ENCODE data around the gene AGFG2. TPM values are rescaled to one million over a fixed set of nuclear protein-coding genes. Genes with fewer than 3 reads are reported as not detected.

Gene AGFG2
- total and polyA plus RNA-seq, 2 of the 4 experiments (the other 2 are of a cell fraction): 3.0 to 10.0 TPM

GRCh38 chr7:100545360-100546128, 6.5 kb downstream of the AGFG2 start (continued):
- TF ChIP-seq CEBPB (IDR thresholded peaks at IDR 0.05; ENCODE audit: low read depth, low read length) (no peak), CHD1 (IDR thresholded peaks at IDR 0.05; ENCODE audit: low read depth, low read length) (no peak), MAFK (IDR thresholded peaks at IDR 0.05; ENCODE audit: low read depth, low read length) (no peak)

GRCh38 chr7:100546129-100546925, 7.3 kb downstream of the AGFG2 start:
- 0 out of 2 replicates have a peak, but pooled peaks have one; percentile 29 for TF ChIP-seq BHLHE40 (IDR thresholded peaks at IDR 0.05; ENCODE audit: low read depth, low read length)
- TF ChIP-seq MAFK (IDR thresholded peaks at IDR 0.05; ENCODE audit: low read depth, low read length): no peak
- no peak for TF ChIP-seq SMC3 (IDR thresholded peaks at IDR 0.05; ENCODE audit: low read depth, low read length)
- TF ChIP-seq, protein P1, sequence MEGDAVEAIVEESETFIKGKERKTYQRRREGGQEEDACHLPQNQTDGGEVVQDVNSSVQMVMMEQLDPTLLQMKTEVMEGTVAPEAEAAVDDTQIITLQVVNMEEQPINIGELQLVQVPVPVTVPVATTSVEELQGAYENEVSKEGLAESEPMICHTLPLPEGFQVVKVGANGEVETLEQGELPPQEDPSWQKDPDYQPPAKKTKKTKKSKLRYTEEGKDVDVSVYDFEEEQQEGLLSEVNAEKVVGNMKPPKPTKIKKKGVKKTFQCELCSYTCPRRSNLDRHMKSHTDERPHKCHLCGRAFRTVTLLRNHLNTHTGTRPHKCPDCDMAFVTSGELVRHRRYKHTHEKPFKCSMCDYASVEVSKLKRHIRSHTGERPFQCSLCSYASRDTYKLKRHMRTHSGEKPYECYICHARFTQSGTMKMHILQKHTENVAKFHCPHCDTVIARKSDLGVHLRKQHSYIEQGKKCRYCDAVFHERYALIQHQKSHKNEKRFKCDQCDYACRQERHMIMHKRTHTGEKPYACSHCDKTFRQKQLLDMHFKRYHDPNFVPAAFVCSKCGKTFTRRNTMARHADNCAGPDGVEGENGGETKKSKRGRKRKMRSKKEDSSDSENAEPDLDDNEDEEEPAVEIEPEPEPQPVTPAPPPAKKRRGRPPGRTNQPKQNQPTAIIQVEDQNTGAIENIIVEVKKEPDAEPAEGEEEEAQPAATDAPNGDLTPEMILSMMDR (conservative IDR thresholded peaks at IDR 0.05; ENCODE audit: low read depth, low read length): no peak
- peak overlapping the region; percentile 94 for H3K18ac ChIP-seq (ENCODE audit: low read depth, low read length)
- H3K4me3 ChIP-seq (ENCODE audit: insufficient read depth, low read depth, low read length): no peak overlapping the region
- peak overlapping the region; percentile 44 for H3K14ac ChIP-seq (replicated peaks; ENCODE audit: low read depth, low read length)
- ChIA-PET POLR2A (ENCODE audit: unreplicated experiment) (no interaction called here), CTCF (interaction anchor here (0.5 to 0.9 kb wide), 4 partner anchors 14 to 81 kb away, joined by 3 to 4 read pairs (median 3); no protein-coding TSS in a partner anchor)
- H4K20me1 ChIP-seq (ENCODE audit: insufficient read depth, low read length): no peaks in the 10 kb centered on the region
- peak overlapping the region; percentile 82 for H2AK5ac ChIP-seq (ENCODE audit: low read depth, low read length)
- peak overlapping the region; percentile 76 for H2BK5ac ChIP-seq (ENCODE audit: low read depth, low read length, poor library complexity, severe bottlenecking)
- BruUV-seq (replicated peaks): no TSS peak
- peak overlapping the region; percentile 70 for H3K4ac ChIP-seq (ENCODE audit: low read depth, low read length)
- peak; percentile 25 for ATAC-seq (ENCODE audit: low read depth)
- peak overlapping the region; percentile 83 to 94 for H4K8ac ChIP-seq (ENCODE audit: low read depth in 2 of 2, low read length in 2 of 2)
- H4K91ac ChIP-seq (ENCODE audit: insufficient read depth, low read depth, low read length): peak overlapping the region; percentile 77
- no peak for DNase-seq
- dilution Hi-C loops (cut with HindIII; ENCODE audit: low sequenced_read_pairs, unreplicated experiment) (no loop called here), in situ Hi-C loops (cut with MboI; ENCODE audit: low sequenced_read_pairs) (no loop called here), intact Hi-C loops (cut with micrococcal nuclease) (loop anchor here (5.0 kb wide), 2 partner anchors 54 to 69 kb away; partner anchors contain the start of gene TSC22D4)
- 0% methylated on average over 4 of the region's 10 CpGs; no CpG with 5 or more reads in 1 of the 2 experiments for WGBS, 2 experiments (ENCODE audit: extremely low coverage in 2 of 2, insufficient read length in 1 of 2)
- peaks cover 18 to 47% of the 10 kb centered on the region in 2 experiments for H3K79me1 ChIP-seq (ENCODE audit: low read depth in 1 of 2, low read length in 2 of 2)
- H2BK15ac ChIP-seq (ENCODE audit: low read depth, low read length): peak overlapping the region; percentile 93
- H3K27ac ChIP-seq (ENCODE audit: insufficient read depth, low read length): peak overlapping the region; percentile 49
- peak overlapping the region; percentile 67 for H3K23ac ChIP-seq (ENCODE audit: low read depth, low read length)
- H3K4me1 ChIP-seq (ENCODE audit: control insufficient read depth, insufficient read depth, low read length): peaks cover 28% of the 10 kb centered on the region
- peak overlapping the region; percentile 58 for H2BK120ac ChIP-seq (ENCODE audit: low read depth, low read length)
- peak overlapping the region; percentile 65 for H4K5ac ChIP-seq (ENCODE audit: low read depth, low read length)
- H2AK9ac ChIP-seq (replicated peaks; ENCODE audit: low read depth, low read length, poor library complexity): peak overlapping the region; percentile 30
- peak overlapping the region; percentile 70 for H2BK20ac ChIP-seq (ENCODE audit: low read depth, low read length)
- H3K4me2 ChIP-seq (ENCODE audit: low read depth, low read length): peak overlapping the region; percentile 57
- peaks cover 27% of the 10 kb centered on the region for H3K9me1 ChIP-seq (ENCODE audit: insufficient read depth, low read length)
- no peaks in the 10 kb centered on the region for H3K27me3 ChIP-seq (ENCODE audit: control insufficient read depth, insufficient read depth, low read length)
- H2AFZ ChIP-seq (replicated peaks; ENCODE audit: low read length, poor library complexity): peak overlapping the region; percentile 87
- no peaks in the 10 kb centered on the region; the same call in 1 of the 2 replicates for H3K36me3 ChIP-seq (ENCODE audit: control insufficient read depth, insufficient read depth, low read length)
- peak overlapping the region; percentile 63 for H3K9ac ChIP-seq (ENCODE audit: low read depth, low read length)
- no peaks in the 10 kb centered on the region for H3K9me3 ChIP-seq (ENCODE audit: control insufficient read depth, insufficient read depth, low read length)
- H3K56ac ChIP-seq (ENCODE audit: extremely low read depth, insufficient read depth, low read length): peak overlapping the region; percentile 58; the same call in 1 of the 2 replicates
